Measurements from ENCODE around the gene RDX. TPM values are rescaled to one million over a fixed set of nuclear protein-coding genes. Genes with fewer than 3 reads are reported as not detected.

Gene RDX
- 10 to 100 TPM; 45.9 to 74.0 TPM for total RNA-seq

DNA sequence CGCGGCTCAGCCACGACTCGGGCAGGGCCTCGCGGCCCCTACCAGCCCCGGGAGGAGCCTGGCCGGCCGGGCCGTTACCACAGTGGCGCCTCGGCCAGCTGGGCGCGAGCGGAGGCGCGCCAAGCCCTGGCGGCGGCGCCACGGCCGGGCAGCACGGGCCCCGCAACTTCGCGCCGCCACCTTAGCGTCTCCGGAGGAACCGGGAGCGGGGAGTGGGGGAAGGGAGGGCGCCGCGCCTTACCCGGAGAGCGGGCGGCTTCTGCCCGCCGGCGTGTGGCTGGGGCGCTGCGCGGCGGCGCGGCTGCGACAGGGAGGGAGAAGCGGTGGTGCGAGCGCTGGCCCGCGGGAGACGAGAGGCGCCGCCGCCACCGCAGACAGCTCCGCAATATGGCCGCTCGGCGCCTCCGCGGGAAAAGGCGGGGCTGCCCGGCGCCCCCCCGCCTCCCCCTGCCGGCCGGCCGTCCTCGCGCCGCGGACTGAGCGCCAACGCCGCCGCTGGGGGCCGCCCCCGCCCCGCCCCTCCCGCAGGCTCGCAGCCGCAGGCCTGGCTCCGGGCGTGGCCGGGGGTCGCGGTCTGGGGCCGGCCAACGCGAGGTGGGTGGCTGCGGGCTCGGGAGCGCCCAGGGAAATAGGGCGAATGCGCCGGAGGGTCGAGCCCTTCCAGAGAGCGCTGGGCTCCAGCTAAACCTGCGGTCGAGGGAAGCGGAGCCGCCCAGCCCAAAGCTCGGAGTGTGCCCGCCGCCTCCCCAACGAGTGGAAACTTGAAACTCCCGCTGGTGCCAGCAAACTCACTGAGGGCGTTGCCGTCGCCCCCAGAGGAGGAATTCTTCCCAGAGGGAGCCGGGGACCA, at the start of gene RDX:
Gene RDX, minus strand, starts transcription at position 389 of the 850 bp plus-strand sequence. CDS start 16,922 bp downstream, outside the sequence.
- Mint-ChIP-seq H3K27ac (peak within 1 kb of the TSS; percentile 86 to 96), H3K36me3 (peaks cover 5 to 46% of the 10 kb centered on the region in 2 donors), H3K9me3 (peaks cover 3 to 12% of the 10 kb centered on the region in 2 donors)
- peak; percentile 65 to 73 for DNase-seq (ENCODE audit: low spot score in 2 of 2)
- peak; percentile 75 to 80 for ATAC-seq

DNA sequence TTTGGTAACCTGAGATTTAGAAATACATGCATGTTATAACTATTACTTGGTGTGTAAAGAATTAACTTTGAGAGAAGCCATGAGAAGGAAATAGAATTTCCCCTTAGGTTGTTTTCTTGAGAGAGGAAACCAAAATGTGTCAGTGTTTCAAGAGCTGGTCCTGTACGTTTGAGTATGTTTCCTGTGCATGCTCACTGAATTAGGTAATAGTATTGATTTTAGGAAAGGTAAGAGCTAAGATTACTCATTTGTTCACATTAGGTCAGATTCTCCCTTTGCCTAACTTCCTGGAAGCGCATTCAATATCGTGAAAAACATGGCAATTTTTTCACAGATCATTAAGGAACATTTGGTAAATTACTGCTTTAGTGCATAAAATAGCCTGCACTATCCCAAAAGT, 49.3 kb upstream of the RDX start:
- peak overlapping the region; percentile 99 for H3K27ac Mint-ChIP-seq
- DNase-seq (ENCODE audit: low spot score in 2 of 2) (no peak), ATAC-seq (peak; percentile 61 to 67)
- peaks cover 10 to 13% of the 10 kb centered on the region in 2 donors for H3K9me3 Mint-ChIP-seq
- H3K36me3 Mint-ChIP-seq, result peaks cover 13 to 22% of the 10 kb centered on the region in 2 donors

DNA sequence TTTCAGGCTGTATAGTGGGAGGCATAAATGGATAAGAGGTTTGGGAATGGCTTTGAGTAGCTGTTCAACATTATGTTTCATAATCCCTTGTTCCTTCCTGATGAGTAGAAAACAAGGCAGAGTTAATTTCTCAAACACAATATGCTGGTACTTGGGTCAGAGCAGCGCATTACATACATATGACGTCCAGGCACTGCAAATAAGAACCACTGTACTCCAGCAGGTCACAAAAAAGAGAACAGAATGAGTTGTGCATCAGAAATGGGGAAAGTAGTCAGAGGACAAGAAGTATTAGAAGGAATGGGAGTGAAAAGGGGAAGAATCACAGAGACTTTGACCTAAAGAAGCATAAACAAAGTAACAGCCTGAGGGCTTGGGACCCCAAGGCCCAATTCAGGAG, 44.0 kb upstream of the RDX start:
- Mint-ChIP-seq H3K36me3 (peaks cover 18 to 54% of the 10 kb centered on the region in 2 donors), H3K9me3 (peaks cover 6 to 13% of the 10 kb centered on the region in 2 donors), H3K27ac (no peak overlapping the region)
- no peak for DNase-seq (ENCODE audit: low spot score in 2 of 2)
- ATAC-seq, result no peak

DNA sequence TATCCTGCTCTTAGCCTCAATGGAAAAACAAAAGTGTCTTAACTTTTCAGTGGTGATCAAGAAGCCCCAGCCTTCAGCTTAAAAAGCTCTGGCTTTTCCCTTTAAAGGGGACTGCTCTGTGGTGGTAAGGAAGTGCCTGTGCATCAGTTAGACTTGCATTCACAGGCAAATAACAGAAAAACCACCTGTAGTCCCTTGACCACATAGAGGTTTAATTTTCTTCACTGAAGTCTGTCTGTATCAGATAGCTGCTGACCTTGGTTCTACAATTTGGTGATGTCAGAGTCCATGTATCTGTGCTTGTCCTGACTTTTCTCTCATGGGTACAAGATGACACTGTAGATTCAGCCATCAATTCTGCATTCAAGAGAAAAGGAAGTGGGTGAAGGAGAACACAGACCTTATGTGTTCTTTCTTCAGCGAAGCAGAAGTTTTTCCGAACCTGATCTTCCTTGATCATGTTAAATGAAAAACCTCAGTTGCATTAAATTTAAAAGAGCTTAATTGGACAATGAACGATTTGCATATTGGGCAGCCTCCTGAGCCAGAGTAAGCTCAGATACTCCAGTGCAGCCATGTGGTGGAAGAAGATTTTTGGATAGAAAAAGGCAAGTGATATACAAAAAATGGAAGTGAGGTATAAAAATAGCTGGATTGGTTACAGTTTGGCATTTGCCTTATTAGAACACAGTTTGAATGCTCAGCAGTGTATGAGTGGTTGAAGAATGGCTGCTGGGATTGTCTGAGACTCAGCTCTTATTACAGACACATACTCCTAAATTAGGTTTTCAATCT, 43.2 kb upstream of the RDX start:
- H3K36me3 Mint-ChIP-seq, result peaks cover 13 to 49% of the 10 kb centered on the region in 2 donors
- H3K27ac Mint-ChIP-seq, result peak overlapping the region; percentile 17 to 84
- ATAC-seq, result peak in 1 of 2 donors; percentile 43
- H3K9me3 Mint-ChIP-seq, result peaks cover 6 to 13% of the 10 kb centered on the region in 2 donors
- DNase-seq (ENCODE audit: low spot score in 2 of 2), result no peak

DNA sequence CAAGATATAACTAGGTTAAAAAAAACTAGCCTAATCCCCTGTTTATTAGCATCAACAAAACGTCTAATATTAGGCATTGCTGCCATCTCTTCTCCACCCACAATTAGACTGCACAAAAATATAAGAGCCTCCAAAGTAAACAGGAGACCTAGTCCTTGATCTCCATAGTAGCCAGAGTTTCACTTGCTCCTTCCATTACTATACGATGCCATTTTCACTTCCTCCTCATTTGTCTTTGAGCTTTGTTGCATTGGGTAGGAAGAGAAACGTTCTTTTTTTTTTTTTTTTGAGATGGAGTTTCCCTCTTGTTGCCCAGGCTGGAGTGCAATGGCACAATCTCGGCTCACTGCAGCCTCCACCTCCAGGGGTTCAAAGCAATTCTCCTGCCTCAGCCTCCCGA, 42.3 kb upstream of the RDX start:
- ATAC-seq, result no peak
- no peak for DNase-seq (ENCODE audit: low spot score in 2 of 2)
- H3K9me3 Mint-ChIP-seq, result peaks cover 6 to 8% of the 10 kb centered on the region in 2 donors
- H3K36me3 Mint-ChIP-seq, result peaks cover 13 to 43% of the 10 kb centered on the region in 2 donors
- peak overlapping the region in 1 of 2 donors; percentile 84 for H3K27ac Mint-ChIP-seq

DNA sequence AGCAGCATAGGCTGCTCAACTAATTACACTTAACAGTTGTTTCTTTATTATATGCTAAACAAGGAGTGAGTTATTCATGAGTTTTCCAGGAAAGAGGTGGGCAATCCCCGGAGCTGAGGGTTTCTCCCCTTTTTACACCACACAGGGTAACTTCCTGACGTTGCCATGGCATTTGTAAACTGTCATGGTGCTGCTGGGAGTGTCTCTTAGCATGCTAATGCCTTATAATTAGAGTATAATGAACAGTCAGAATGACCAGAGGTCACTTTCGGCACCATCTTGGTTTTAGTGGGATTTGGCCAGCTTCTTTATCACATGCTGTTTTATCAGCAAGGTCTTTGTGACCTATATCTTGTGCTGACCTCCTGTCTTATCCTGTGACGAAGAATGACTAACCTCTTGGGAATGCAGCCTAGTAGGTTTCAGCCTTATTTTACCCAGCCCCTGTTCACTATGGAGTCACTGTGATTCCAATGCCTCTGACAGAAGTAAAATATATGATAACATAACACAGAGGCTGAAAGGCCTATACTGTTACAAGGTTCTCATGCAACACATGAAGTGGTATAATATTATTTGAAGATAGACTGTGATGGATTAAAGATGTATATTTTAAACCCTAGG, 41.3 kb upstream of the RDX start:
- no peaks in the 10 kb centered on the region for H3K9me3 Mint-ChIP-seq
- H3K27ac Mint-ChIP-seq, result peak overlapping the region; percentile 8 to 84
- ATAC-seq, result peak; percentile 80 to 86
- peak in 1 of 2 donors; percentile 21 for DNase-seq (ENCODE audit: low spot score in 2 of 2)
- peaks cover 13 to 42% of the 10 kb centered on the region in 2 donors for H3K36me3 Mint-ChIP-seq

DNA sequence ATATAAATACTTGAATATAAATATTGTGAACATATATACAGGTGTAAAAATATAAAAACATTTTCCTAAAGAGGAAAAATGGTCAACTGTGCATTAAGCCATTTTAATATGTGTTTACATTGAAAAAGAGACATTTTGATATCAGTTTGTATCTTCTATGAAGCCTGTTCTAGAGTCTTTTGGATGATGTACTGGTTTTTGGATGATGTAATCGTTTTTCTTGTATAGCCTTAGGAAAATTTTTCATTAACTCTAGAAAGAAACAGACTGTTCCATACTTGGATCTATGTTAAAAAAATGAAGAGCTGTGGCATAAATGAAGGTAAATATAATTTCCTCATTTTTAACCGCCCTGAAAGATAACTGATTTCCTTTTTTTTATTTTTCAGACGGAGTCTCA, 39.6 kb upstream of the RDX start:
- ATAC-seq (no peak), DNase-seq (ENCODE audit: low spot score in 2 of 2) (no peak)
- Mint-ChIP-seq H3K36me3 (peaks cover 18 to 58% of the 10 kb centered on the region in 2 donors), H3K27ac (no peak overlapping the region), H3K9me3 (peaks cover 0 to 9% of the 10 kb centered on the region in 2 donors)

DNA sequence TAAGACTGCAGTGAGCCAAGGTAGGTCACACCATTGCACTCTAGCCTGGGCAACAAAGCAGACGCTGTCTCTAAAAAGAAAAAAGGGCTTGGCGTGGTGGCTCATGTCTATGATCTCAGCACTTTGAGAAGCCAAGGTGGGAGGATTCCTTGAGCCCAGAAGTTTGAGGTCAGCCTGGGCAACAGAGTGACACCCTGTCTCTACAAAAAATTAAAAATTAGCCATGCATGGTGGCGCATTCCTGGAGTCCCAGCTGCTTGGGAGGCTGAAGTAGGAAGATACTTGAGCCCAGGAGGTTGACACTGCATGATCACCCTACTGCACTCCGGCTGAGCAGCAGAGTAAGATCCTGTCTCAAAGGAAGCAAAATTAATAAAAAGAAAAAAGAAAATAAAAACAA, 38.9 kb upstream of the RDX start:
- ATAC-seq (no peak), DNase-seq (ENCODE audit: low spot score in 2 of 2) (no peak)
- H3K9me3 Mint-ChIP-seq, result peaks cover 0 to 9% of the 10 kb centered on the region in 2 donors
- H3K27ac Mint-ChIP-seq, result no peak overlapping the region
- peaks cover 18 to 61% of the 10 kb centered on the region in 2 donors for H3K36me3 Mint-ChIP-seq

DNA sequence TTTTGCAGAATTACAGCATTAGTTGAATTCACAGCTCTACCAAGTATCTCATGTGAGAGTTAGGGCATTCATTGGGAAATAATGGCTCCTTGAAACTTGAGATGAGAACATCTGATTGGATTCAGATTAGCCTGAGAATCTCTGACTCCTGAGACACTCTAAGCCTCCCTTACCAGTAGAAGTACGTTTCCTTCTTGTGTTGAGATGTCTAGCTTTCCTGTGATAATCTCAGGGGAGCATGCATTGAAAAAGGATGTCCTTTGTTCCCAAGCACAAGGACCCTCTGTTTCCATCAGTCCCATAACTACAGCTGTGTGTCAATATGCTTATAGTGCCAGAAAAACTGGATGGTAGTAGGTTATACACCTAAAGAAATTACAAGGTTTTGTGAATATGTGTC, 35.2 kb upstream of the RDX start:
- no peak for ATAC-seq
- Mint-ChIP-seq H3K27ac (no peak overlapping the region), H3K36me3 (peaks cover 13 to 62% of the 10 kb centered on the region in 2 donors), H3K9me3 (peaks cover 3 to 13% of the 10 kb centered on the region in 2 donors)
- no peak for DNase-seq (ENCODE audit: low spot score in 2 of 2)

DNA sequence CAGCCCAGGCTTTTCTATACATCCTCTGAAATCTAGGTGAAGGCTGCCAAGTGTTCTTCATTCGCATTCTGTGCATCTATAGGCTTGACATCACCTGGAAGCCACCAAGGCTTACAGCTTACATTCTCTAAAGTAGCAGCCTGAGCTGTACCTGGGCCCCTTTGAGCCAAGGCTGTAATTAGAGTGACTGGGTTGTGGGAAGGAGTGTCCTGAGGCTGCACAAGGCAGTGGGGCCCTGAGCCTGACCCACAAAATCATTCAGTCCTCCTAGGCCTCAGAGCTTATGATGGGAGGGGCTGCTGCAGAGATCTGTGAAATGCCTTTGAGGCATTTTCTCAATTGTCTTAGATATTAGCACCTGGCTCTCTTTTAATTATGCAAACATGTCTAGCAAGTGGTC, 33.0 kb upstream of the RDX start:
- DNase-seq (ENCODE audit: low spot score in 2 of 2) (no peak), ATAC-seq (no peak)
- H3K27ac Mint-ChIP-seq, result peak overlapping the region; percentile 83 to 98
- H3K36me3 Mint-ChIP-seq, result peaks cover 13 to 73% of the 10 kb centered on the region in 2 donors
- peaks cover 3 to 22% of the 10 kb centered on the region in 2 donors for H3K9me3 Mint-ChIP-seq

DNA sequence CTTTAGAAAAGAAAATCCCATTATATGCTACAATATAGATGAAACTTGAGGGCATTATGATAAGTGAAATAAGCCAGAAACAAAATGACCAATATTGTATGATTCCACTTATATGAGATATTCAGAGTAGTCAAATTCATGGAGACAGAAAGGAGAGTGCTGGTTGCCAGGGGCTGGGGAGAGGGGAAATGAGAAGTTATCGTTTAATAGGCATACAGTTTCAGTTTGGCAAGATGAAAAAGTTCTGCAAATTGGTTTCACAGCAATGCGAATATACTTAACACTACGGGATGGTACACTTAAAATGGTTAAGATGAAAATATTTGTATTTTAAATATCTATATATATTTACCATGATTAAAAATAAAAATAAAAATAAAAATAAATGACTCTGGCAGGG, 31.1 kb upstream of the RDX start:
- H3K27ac Mint-ChIP-seq, result peak overlapping the region; percentile 34 to 83
- peaks cover 3 to 22% of the 10 kb centered on the region in 2 donors for H3K9me3 Mint-ChIP-seq
- H3K36me3 Mint-ChIP-seq, result peaks cover 13 to 61% of the 10 kb centered on the region in 2 donors
- DNase-seq (ENCODE audit: low spot score in 2 of 2), result no peak
- ATAC-seq, result no peak

DNA sequence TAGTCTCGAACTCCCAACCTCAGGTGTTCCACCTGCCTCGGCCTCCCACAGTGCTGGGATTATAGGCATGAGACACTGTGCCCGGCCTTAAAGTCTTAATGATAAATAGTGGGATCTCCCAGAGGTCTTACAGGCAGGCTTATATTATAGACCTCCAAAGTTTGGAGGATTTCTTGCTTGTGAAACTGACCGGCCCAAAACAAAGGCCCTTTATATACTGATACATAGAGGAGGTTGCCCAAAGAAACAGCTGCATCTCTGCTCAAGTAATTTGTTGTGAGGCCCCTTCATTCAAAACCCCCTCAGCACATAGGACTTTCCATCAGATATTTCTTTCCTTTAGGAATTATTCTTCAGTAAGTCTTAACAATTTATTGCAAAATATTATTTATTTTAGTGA, 27.4 kb upstream of the RDX start:
- no peak overlapping the region for H3K27ac Mint-ChIP-seq
- peaks cover 3 to 13% of the 10 kb centered on the region in 2 donors for H3K9me3 Mint-ChIP-seq
- ATAC-seq, result no peak
- H3K36me3 Mint-ChIP-seq, result peaks cover 4 to 24% of the 10 kb centered on the region in 2 donors
- no peak for DNase-seq (ENCODE audit: low spot score in 2 of 2)

DNA sequence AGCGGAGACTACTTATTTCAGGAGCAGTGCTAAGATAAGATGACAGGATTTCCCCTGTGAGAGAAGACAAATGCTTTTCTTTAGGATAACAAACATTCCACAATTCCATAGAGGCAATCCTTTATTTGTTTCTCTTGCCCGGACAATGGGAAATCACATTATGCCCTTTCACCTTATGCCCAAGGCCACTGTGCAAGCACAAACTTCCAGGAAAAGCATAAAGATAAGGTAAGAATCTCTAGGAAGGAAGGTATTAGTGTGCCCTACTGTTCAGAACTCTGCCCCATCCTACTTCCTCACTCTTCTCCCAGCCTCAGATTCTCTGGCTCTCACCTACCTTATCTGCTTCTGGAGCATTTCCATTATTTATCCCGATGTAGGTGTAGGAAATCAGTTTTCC, 23.1 kb upstream of the RDX start:
- H3K36me3 Mint-ChIP-seq, result no peaks in the 10 kb centered on the region
- no peak for ATAC-seq
- H3K9me3 Mint-ChIP-seq, result no peaks in the 10 kb centered on the region
- H3K27ac Mint-ChIP-seq, result no peak overlapping the region
- no peak for DNase-seq (ENCODE audit: low spot score in 2 of 2)

DNA sequence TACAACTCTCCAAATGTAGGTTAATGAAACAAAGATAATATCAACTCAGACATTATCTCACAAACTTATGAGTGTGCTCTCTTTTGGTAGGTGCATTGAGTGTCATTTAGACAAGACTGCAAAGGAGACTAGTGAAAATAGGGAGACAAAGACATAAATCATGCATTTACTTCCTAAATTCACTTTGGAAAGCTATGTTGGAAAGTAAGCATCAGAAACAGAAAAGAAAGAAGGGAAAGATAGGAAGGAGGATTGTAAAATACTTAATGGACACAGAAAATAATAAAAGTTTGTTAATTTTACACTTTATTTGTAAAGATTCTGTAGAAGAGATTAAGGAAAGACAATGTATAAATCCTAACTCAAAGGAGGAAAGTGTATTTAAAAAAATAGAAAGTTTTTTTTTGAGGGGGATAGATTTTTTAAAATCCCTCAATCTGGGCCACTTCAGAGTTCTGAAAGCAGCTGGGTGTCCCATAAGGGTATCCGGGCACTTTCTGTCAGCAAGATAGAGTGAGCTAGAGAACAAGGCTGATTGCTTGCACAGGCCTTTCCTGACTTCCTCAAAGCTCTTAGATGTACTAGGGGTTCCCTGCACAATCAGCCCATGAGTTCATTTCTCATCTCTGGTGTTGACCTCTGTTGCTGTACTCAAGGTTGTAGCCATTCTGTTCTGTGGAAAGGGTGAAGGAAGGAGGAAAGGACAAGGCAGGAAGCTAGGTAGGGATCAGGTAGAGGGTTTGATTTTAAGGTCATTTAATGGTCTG, 22.4 kb upstream of the RDX start:
- DNase-seq (ENCODE audit: low spot score in 2 of 2) (no peak), ATAC-seq (no peak)
- Mint-ChIP-seq H3K36me3 (no peaks in the 10 kb centered on the region), H3K9me3 (no peaks in the 10 kb centered on the region), H3K27ac (no peak overlapping the region)

DNA sequence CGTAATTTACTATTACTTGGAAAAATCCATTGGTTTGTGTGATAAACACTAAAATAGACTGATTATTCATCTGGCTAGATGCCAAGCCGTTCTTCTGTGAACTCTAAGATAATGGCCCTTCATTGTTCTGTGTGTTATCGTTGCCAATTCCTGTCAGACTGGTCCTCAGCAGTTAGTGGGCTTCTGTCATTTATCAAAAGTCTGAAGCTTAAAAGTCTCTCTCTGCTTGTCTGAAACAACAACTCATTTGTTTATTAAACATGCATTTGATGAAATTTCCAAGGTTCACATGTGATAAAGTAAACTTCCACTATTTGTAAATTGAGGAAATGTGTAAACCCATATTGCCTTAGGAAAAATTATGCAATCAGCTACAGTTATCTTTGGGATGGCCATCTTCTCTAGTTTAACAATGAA, 21.1 kb upstream of the RDX start:
- no peak for DNase-seq (ENCODE audit: low spot score in 2 of 2)
- Mint-ChIP-seq H3K27ac (no peak overlapping the region), H3K9me3 (no peaks in the 10 kb centered on the region), H3K36me3 (no peaks in the 10 kb centered on the region)
- no peak for ATAC-seq

All from activated naive CD4-positive, alpha-beta T cell treated with anti-CD3 and anti-CD28 coated beads, Interleukin-2, amount 50 U/mL, for 72 hours (primary cell).